ENCODE results near the gene OTOF. TPM values are rescaled to one million over a fixed set of nuclear protein-coding genes. Genes with fewer than 3 reads are reported as not detected.

Gene OTOF
- total and polyA plus RNA-seq, 2 donors (not counting 3 experiments of a cell fraction or from before 2014, with no cell fraction given), result 0.06 to 0.22 TPM

DNA sequence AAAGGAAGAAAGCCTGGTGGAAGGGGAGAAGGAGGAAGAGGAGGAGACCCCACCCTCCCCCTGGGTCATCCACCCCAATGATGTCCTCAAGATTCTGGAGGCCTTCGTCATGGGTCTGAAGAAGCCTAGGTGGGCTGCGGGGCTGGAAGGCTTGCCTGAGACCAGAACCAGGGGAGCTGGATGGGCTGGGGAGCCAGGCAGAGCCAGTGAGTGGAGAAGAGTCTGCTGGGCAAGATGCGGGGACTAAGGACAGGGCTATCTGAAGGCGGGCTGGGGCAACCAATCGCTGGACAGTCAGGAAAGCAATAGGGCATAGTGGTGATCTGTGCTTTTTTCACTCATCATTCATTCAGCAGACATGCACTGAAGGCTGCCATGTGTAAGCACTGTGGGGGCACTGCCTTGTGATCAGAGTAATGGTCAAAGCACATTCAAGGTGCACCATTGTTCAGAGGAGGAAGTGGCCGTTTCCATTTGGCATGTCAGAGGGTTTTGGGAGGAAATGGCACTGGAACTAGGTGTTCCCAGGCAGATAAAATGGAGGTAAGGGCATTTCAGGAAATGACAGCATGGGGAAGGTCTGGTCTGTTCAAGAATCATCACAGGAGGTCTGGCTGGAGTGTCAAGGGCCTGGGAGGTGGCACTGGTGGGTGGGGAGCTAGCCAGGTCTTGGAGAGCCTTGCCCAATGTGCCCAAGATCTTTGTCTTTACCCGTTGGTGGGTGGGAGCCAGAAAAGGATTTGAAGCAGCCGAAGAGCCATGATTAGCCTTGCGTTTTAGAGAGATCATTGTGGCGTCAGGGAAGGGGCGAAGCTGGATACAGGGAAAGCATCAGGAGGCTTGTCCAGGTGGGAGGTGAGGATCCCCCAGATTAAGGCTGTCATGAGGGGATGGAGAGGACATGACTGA lies 24.2 kb downstream of the OTOF start:
- TF ChIP-seq FOS (IDR thresholded peaks at IDR 0.05; ENCODE audit: borderline replicate concordance, insufficient read depth, low read length), result no peak
- no peak for TF ChIP-seq EZH2 (IDR thresholded peaks at IDR 0.05; ENCODE audit: borderline replicate concordance, low read depth, low read length, severe bottlenecking)
- no peak for TF ChIP-seq JUN (IDR thresholded peaks at IDR 0.05; ENCODE audit: borderline replicate concordance, insufficient read depth, insufficient read length, low read depth)
- no peak for TF ChIP-seq POLR2A (IDR thresholded peaks at IDR 0.05; ENCODE audit: low read depth, low read length)
- TF ChIP-seq MYC (IDR thresholded peaks at IDR 0.05; ENCODE audit: low read depth, low read length), result no peak
- TF ChIP-seq, protein P1, sequence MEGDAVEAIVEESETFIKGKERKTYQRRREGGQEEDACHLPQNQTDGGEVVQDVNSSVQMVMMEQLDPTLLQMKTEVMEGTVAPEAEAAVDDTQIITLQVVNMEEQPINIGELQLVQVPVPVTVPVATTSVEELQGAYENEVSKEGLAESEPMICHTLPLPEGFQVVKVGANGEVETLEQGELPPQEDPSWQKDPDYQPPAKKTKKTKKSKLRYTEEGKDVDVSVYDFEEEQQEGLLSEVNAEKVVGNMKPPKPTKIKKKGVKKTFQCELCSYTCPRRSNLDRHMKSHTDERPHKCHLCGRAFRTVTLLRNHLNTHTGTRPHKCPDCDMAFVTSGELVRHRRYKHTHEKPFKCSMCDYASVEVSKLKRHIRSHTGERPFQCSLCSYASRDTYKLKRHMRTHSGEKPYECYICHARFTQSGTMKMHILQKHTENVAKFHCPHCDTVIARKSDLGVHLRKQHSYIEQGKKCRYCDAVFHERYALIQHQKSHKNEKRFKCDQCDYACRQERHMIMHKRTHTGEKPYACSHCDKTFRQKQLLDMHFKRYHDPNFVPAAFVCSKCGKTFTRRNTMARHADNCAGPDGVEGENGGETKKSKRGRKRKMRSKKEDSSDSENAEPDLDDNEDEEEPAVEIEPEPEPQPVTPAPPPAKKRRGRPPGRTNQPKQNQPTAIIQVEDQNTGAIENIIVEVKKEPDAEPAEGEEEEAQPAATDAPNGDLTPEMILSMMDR (IDR thresholded peaks at IDR 0.05; ENCODE audit: extremely low read depth in 1 of 2, insufficient read depth in 1 of 2, low read depth in 1 of 2, low read length in 2 of 2), result no peak
- TF ChIP-seq MAX (IDR thresholded peaks at IDR 0.05; ENCODE audit: insufficient read depth, insufficient read length), result no peak
- no peak for TF ChIP-seq POLR2AphosphoS5 (IDR thresholded peaks at IDR 0.05; ENCODE audit: insufficient read depth, low read depth, low read length)
- no peak for TF ChIP-seq GATA2 (IDR thresholded peaks at IDR 0.05; ENCODE audit: insufficient read depth, insufficient read length, low read depth, low read length)
- Histone ChIP-seq H3K4me2 (ENCODE audit: insufficient read depth, low read length) (no peak overlapping the region), H3K4me1 (ENCODE audit: control insufficient read depth, extremely low read depth, insufficient read depth, low read length) (peaks cover 16% of the 10 kb centered on the region), H3K9me3 (replicated peaks; ENCODE audit: control insufficient read depth, insufficient read depth, low read length) (no peaks in the 10 kb centered on the region), H3K79me2 (ENCODE audit: control insufficient read depth, insufficient read depth, low read length) (no peaks in the 10 kb centered on the region), H4K20me1 (replicated peaks; ENCODE audit: control insufficient read depth, extremely low read depth, insufficient read depth, low read length) (no peaks in the 10 kb centered on the region), H3K9ac (replicated peaks; ENCODE audit: extremely low read depth, insufficient read depth, low read length) (no peak overlapping the region), H2AFZ (ENCODE audit: low read depth, low read length) (no peak overlapping the region), H3K36me3 (ENCODE audit: control insufficient read depth in 2 of 2, extremely low read depth in 1 of 2, insufficient read depth in 2 of 2, low read length in 2 of 2) (no peaks in the 10 kb centered on the region), H3K4me3 (replicated peaks in 1 of 3; ENCODE audit: insufficient read depth in 1 of 3, low read depth in 1 of 3, low read length in 3 of 3) (no peak overlapping the region), H3K27ac (ENCODE audit: insufficient read depth, low read depth, low read length) (no peak overlapping the region), H3K27me3 (ENCODE audit: control insufficient read depth in 2 of 2, insufficient read depth in 2 of 2, low read length in 2 of 2) (peaks cover 0 to 1% of the 10 kb centered on the region in 2 experiments), H3K9me1 (replicated peaks; ENCODE audit: control insufficient read depth, extremely low read depth, insufficient read depth, low read length) (no peaks in the 10 kb centered on the region)
- DNase-seq (ENCODE audit: low read depth, low spot score) (no peak), FAIRE-seq (peak; percentile 38)
- no TSS peak for BruUV-seq (replicated peaks)
- CTCF ChIA-PET, result no interaction called here
- dilution Hi-C loops (cut with MboI; ENCODE audit: extremely low pct_ligation_motif_present, low sequenced_read_pairs) (no loop called here), intact Hi-C loops (cut with micrococcal nuclease) (loop anchor here (2.0 kb wide), 1 partner anchor 37 kb away; no protein-coding TSS in a partner anchor)
- POLR2A ChIA-PET, result no interaction called here

Measured in endothelial cell of umbilical vein (primary cell).